OCI-LY7 (cell line): ENCODE measurements around the gene DENND4B. TPM values are rescaled to one million over a fixed set of nuclear protein-coding genes. Genes with fewer than 3 reads are reported as not detected.

Source experiments
- BruUV-seq: library from RNA; stranded (reverse); fragments of 400-500 nt; replicated peaks from 2 replicates; lab custom pipeline; 2021; lab: Mats Ljungman, UMichigan
- CTCF ChIA-PET: fragments of 300-600 bp; sonication (Branson Sonifier 250); formaldehyde crosslinking; loops from one replicate; lab custom pipeline; 2022; ENCODE audit warnings: antibody characterized with exemption; ENCODE audit not compliant: unreplicated experiment; lab: Charles Lee
- POLR2A ChIA-PET: fragments of 300-600 bp; sonication (Branson Sonifier 250); formaldehyde crosslinking; loops from one replicate; lab custom pipeline; 2022; ENCODE audit warnings: antibody characterized with exemption; lab: Charles Lee
- DNase-seq: peaks from one replicate; pipeline ENCODE4 v3.0.0-alpha.2; 2015; ENCODE audit warnings: low spot score
- H2AFZ ChIP-seq: fragments of 200-600 bp; sonication (generic), shearing (Covaris generic); 2 replicates; pipeline ENCODE4 v1.6.1; 2014; ENCODE audit warnings: mild to moderate bottlenecking, antibody characterized with exemption, low read length, moderate library complexity
- H3K27ac ChIP-seq: fragments of 200-600 bp; sonication (generic); 2 replicates; pipeline ENCODE4 v1.5.1; 2014; ENCODE audit warnings: mixed run types, low read depth, mild to moderate bottlenecking, moderate library complexity, low read length, inconsistent platforms; ENCODE audit not compliant: poor library complexity, severe bottlenecking
- H3K36me3 ChIP-seq: fragments of 200-600 bp; sonication (generic); 2 replicates; pipeline ENCODE4 v1.6.1; 2014; ENCODE audit warnings: mild to moderate bottlenecking, antibody characterized with exemption, low read length, moderate library complexity, mixed read lengths; ENCODE audit not compliant: insufficient read depth
- H3K4me1 ChIP-seq: fragments of 200-600 bp; sonication (generic); 2 replicates; pipeline ENCODE4 v1.5.1; 2014; ENCODE audit warnings: mild to moderate bottlenecking, low read length; ENCODE audit not compliant: insufficient read depth, poor library complexity, severe bottlenecking
- H3K4me2 ChIP-seq: fragments of 200-600 bp; sonication (generic); 2 replicates; pipeline ENCODE4 v1.6.1; 2014; ENCODE audit warnings: mild to moderate bottlenecking, low read length
- H3K4me3 ChIP-seq: fragments of 200-600 bp; sonication (generic); 2 replicates; pipeline ENCODE4 v1.5.1; 2014; ENCODE audit warnings: mild to moderate bottlenecking, low read depth, low read length; ENCODE audit not compliant: poor library complexity, severe bottlenecking
- H3K79me2 ChIP-seq: fragments of 200-600 bp; sonication (generic); 2 replicates; pipeline ENCODE4 v1.6.1; 2016; ENCODE audit warnings: low read depth, mild to moderate bottlenecking, low read length, moderate library complexity, mixed read lengths; ENCODE audit not compliant: insufficient read depth
- H3K9me2 ChIP-seq: fragments of 200-600 bp; sonication (generic); 2 replicates; pipeline ENCODE4 v1.6.1; 2016; ENCODE audit warnings: mild to moderate bottlenecking, low read length, mixed read lengths; ENCODE audit not compliant: insufficient read depth
- H3K9me3 ChIP-seq: fragments of 200-600 bp; sonication (generic); 2 replicates; pipeline ENCODE4 v1.6.1; 2014; ENCODE audit warnings: mild to moderate bottlenecking, mixed run types, low read length, mixed read lengths
- H4K20me1 ChIP-seq: fragments of 200-600 bp; sonication (generic); 2 replicates; pipeline ENCODE4 v1.6.1; 2014; ENCODE audit warnings: mild to moderate bottlenecking, antibody characterized with exemption, low read length, moderate library complexity, mixed read lengths; ENCODE audit not compliant: insufficient read depth
- EZH2phosphoT487 ChIP-seq: fragments of 200-600 bp; sonication (generic); IDR thresholded peaks from 2 replicates; pipeline ENCODE4 v1.6.1; 2018; ENCODE audit warnings: low read depth, borderline replicate concordance, mild to moderate bottlenecking, mixed run types, antibody characterized with exemption, low read length, moderate library complexity, mixed read lengths
- intact Hi-C: fragments of 100-400 bp; cut with micrococcal nuclease; formaldehyde crosslinking; loops from one replicate; pipeline ENCODE4 v1.10.0; 2022; ENCODE audit not compliant: unreplicated experiment
- total RNA-seq, 2 experiments: library from RNA; depleted of rRNA in 1 of 2; stranded (reverse); fragments of >200 nt in 1 of 2; shearing (Covaris generic) in 1 of 2; gene quantifications; 2 replicates each; pipeline ENCODE4 v1.2.3, GENCODE V29; 2014 to 2022
- TF ChIP-seq, protein P1 (sequence below): fragments of 200-600 bp; sonication (generic); conservative IDR thresholded peaks from 2 replicates; pipeline ENCODE4 v1.5.1; 2014; ENCODE audit warnings: mild to moderate bottlenecking, antibody characterized with exemption, low read length, moderate library complexity, mixed read lengths

Gene DENND4B
- total RNA-seq, 2 experiments from 2014 or later = 50.5 to 164 TPM

DNA sequence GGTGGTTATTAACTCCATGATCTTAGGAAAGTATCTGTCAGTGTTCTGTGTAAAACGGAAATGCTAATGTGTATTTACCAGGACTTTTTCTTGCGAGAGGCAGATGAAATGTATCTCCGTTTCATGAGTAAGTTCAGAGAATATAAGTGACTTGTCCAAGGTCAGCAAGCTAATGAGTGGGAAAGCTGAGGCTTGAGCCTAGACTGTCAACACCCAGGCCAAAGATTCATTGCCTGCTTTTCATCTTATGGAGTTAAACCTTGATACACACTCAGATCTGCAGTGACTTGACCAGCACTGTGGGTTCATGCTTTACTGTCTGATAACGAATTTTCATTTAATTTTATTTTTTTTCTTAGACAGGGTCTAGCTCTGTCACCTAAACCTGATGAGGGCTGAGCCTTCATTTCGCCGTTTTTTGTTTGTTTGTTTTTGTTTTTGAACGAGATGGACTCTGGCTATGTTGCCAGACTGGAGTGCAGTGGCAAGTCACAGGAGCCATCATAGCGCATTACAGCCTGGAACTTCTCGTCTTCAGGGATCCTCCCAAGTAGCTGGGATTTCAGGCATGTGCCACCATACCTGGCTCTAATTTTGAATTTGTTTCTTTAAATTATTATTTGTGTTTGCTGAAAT lies 31.9 kb upstream of the DENND4B start:
- peaks cover 29% of the 10 kb centered on the region for H3K36me3 ChIP-seq
- ChIA-PET CTCF (interaction anchor here (0.5 to 1.7 kb wide), 5 partner anchors 8 to 406 kb away, joined by 3 to 6 read pairs (median 3); partner anchors contain the start of genes RAB13 and SLC39A1), POLR2A (interaction anchor here (0.7 to 5.1 kb wide), 11 partner anchors 8 to 345 kb away, joined by 3 to 54 read pairs (median 4); partner anchors contain the start of genes CHTOP, CREB3L4, DENND4B and RAB13)
- intact Hi-C loops = no loop called here
- H3K9me2 ChIP-seq = no peaks in the 10 kb centered on the region
- peaks cover 37% of the 10 kb centered on the region for H3K79me2 ChIP-seq
- no peaks in the 10 kb centered on the region for H4K20me1 ChIP-seq
- no TSS peak for BruUV-seq
- H3K4me3 ChIP-seq = peak overlapping the region; percentile 86
- peak overlapping the region; percentile 83 for H2AFZ ChIP-seq
- TF ChIP-seq EZH2phosphoT487 = no peak
- TF ChIP-seq, protein P1, sequence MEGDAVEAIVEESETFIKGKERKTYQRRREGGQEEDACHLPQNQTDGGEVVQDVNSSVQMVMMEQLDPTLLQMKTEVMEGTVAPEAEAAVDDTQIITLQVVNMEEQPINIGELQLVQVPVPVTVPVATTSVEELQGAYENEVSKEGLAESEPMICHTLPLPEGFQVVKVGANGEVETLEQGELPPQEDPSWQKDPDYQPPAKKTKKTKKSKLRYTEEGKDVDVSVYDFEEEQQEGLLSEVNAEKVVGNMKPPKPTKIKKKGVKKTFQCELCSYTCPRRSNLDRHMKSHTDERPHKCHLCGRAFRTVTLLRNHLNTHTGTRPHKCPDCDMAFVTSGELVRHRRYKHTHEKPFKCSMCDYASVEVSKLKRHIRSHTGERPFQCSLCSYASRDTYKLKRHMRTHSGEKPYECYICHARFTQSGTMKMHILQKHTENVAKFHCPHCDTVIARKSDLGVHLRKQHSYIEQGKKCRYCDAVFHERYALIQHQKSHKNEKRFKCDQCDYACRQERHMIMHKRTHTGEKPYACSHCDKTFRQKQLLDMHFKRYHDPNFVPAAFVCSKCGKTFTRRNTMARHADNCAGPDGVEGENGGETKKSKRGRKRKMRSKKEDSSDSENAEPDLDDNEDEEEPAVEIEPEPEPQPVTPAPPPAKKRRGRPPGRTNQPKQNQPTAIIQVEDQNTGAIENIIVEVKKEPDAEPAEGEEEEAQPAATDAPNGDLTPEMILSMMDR = no peak
- H3K9me3 ChIP-seq = no peaks in the 10 kb centered on the region
- H3K4me1 ChIP-seq = peaks cover 21% of the 10 kb centered on the region
- peak overlapping the region; percentile 82 for H3K4me2 ChIP-seq
- no peak for DNase-seq
- H3K27ac ChIP-seq = peak overlapping the region; percentile 58

DNA sequence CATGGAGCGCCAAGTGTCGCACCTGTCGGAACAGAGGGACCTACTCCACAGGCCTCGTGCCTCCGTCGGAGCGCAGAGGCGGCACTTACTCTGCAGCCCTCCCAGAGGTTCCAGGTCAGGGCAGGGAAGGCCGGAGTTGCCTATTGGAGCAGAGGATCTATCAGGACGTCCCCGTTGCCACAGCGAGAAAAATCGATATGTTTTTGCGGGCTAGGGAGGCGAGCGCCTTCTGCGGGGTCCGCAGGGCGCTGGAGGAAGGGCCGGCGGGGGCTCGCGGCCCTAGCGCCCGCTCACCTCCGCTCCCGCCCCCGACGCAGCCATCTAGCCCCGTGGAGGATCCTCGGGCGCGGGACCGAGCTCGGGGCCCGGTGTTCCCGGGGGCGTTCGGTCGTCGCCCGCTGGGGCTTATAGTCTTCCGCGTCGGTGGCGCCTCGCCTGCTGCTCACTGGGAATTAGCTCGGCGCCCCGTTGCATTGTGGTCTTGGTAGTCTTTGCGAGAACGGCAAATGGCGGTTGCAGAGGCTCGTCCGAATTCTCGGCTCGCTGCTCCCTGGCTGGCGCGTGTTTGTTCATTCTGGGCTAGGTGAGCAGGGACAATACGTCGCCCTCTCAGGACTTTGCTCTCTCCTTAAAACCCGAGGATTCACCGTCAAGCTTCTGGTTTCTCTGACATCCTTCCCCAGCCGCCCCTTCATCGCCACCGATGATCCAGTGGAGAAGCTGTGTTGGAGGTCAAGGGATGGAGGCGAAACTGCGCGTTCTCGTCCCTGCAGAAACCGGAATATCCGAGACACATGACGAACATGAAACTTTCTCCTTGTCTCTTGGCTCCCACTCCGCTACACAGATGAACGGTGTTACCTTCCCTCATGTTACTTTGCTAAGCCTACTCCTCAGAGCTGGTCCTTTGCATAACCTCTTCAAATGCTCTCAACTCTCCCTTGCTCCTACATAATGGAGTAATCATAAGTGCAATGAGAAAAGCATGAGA lies 31.0 kb upstream of the DENND4B start, which contains the start of gene JTB:
Gene JTB (minus strand): TSS at position 425 of the 991 bp plus-strand sequence. CDS start 422 bp downstream, at position 3.
- Histone ChIP-seq H2AFZ (peak within 1 kb of the TSS; percentile 83), H4K20me1 (no peaks in the 10 kb centered on the region), H3K4me2 (peak within 1 kb of the TSS; percentile 82), H3K9me3 (no peaks in the 10 kb centered on the region), H3K4me1 (peaks cover 22% of the 10 kb centered on the region), H3K9me2 (no peaks in the 10 kb centered on the region), H3K4me3 (peak within 1 kb of the TSS; percentile 86), H3K79me2 (peaks cover 37% of the 10 kb centered on the region), H3K27ac (peak within 1 kb of the TSS; percentile 58), H3K36me3 (peaks cover 37% of the 10 kb centered on the region)
- ChIA-PET POLR2A (interaction anchor here (0.6 to 5.1 kb wide), 14 partner anchors 9 to 344 kb away, joined by 3 to 54 read pairs (median 4); partner anchors contain the start of genes CHTOP, CREB3L4, DENND4B and GATAD2B), CTCF (interaction anchor here (0.5 to 1.7 kb wide), 5 partner anchors 9 to 405 kb away, joined by 3 to 6 read pairs (median 3); partner anchors contain the start of genes RAB13 and SLC39A1)
- TF ChIP-seq, protein P1 = no peak
- TF ChIP-seq EZH2phosphoT487 = no peak
- intact Hi-C loops = loop anchor here (1.0 to 2.0 kb wide), 2 partner anchors 10 to 55 kb away; partner anchors contain the start of genes CREB3L4 and GATAD2B
- DNase-seq = peak; percentile 88
- TSS peak; percentile 91 for BruUV-seq
